Upper lobe of left lung (tissue), 4 donors: ENCODE data around the gene PTGIS.

Experiments
- CTCF ChIP-seq, 6 experiments: fragments of 450-650 bp in 4 of 6; fragments of 200-600 bp in 2 of 6; sonication (generic) in 2 of 6; IDR thresholded peaks; one replicate each; pipeline ENCODE4 v1.5.1; 2016 to 2019; ENCODE audit warnings: antibody characterized with exemption in 6 of 6
- POLR2A ChIP-seq, 4 donors: fragments of 450-650 bp; IDR thresholded peaks; one replicate each; pipeline ENCODE4 v1.5.1; 2016 to 2017; ENCODE audit warnings: antibody characterized with exemption in 4 of 4, mild to moderate bottlenecking in 2 of 4

- TF ChIP-seq CTCF (IDR thresholded peaks at IDR 0.05) (no peak), POLR2A (IDR thresholded peaks at IDR 0.05) (no peak)
Observed at GRCh38 chr20:49589747-49590146, 21.8 kb upstream of the PTGIS start.
